Activated T-cell treated with anti-CD3 and anti-CD28 coated beads for 48 hours (primary cell): Measurements from ENCODE around the gene XK.

Experiments used
- DNase-seq: peaks from one replicate; pipeline ENCODE4 v3.0.0-alpha.2; 2020; ENCODE audit warnings: low read depth

Gene XK

GRCh38 chrX:37679230-37679629 is 6.4 kb upstream of the XK start:
- no peak for DNase-seq

- no peak for DNase-seq
These were observed 5.7 kb upstream of the XK start for GRCh38 chrX:37679888-37680287.

GRCh38 chrX:37684426-37684825 is 1.2 kb upstream of the XK start:
- DNase-seq, result no peak

GRCh38 chrX:37684973-37685372 is 618 bp upstream of the XK start:
- DNase-seq, result no peak

- DNase-seq, result no peak
These were observed 891 bp downstream of the XK start for GRCh38 chrX:37686369-37686995.

GRCh38 chrX:37686996-37687395 is 1.4 kb downstream of the XK start:
- no peak for DNase-seq

- no peak for DNase-seq
These were observed 4.5 kb downstream of the XK start for GRCh38 chrX:37690119-37690518.

GRCh38 chrX:37692918-37693317 is 7.3 kb downstream of the XK start:
- no peak for DNase-seq

GRCh38 chrX:37697169-37697760 is 11.7 kb downstream of the XK start:
- DNase-seq, result no peak

GRCh38 chrX:37701588-37701987 is 16.0 kb downstream of the XK start:
- DNase-seq, result no peak

- no peak for DNase-seq
These were observed 26.4 kb downstream of the XK start for GRCh38 chrX:37711991-37712390.

- DNase-seq, result no peak
These were observed 26.9 kb downstream of the XK start for GRCh38 chrX:37712458-37712857.

GRCh38 chrX:37714479-37714878 is 28.9 kb downstream of the XK start:
- no peak for DNase-seq

GRCh38 chrX:37716602-37717001 is 31.0 kb downstream of the XK start:
- no peak for DNase-seq

- DNase-seq, result no peak
These were observed 32.1 kb downstream of the XK start for GRCh38 chrX:37717708-37718107.

- DNase-seq, result no peak
These were observed 37.0 kb downstream of the XK start for GRCh38 chrX:37722595-37722994.

- DNase-seq, result no peak
These were observed 40.8 kb downstream of the XK start for GRCh38 chrX:37726346-37726745.

- peak; percentile 43 for DNase-seq
These were observed 59.8 kb downstream of the XK start for GRCh38 chrX:37745354-37745753.

- no peak for DNase-seq
These were observed 60.2 kb downstream of the XK start for GRCh38 chrX:37745835-37746217.

- no peak for DNase-seq
These were observed 60.8 kb downstream of the XK start for GRCh38 chrX:37746218-37746941.

- DNase-seq, result no peak
These were observed 61.4 kb downstream of the XK start for GRCh38 chrX:37746951-37747350.

- no peak for DNase-seq
These were observed 66.7 kb downstream of the XK start for GRCh38 chrX:37752281-37752680.

GRCh38 chrX:37752936-37753335 is 67.3 kb downstream of the XK start:
- no peak for DNase-seq

- DNase-seq, result no peak
These were observed 67.8 kb downstream of the XK start for GRCh38 chrX:37753384-37753783.
